HepG2 (cell line): Measurements from ENCODE around the gene ZNFX1. TPM values are rescaled to one million over a fixed set of nuclear protein-coding genes. Genes with fewer than 3 reads are reported as not detected.

Experiments used
- ATAC-seq: fragments of 200-7000 bp; cut with Tn5 transposase; 3 replicates; pipeline ENCODE4 v1.9.1; 2020; ENCODE audit warnings: mild to moderate bottlenecking, moderate library complexity
- BruUV-seq: library from RNA; stranded (reverse); fragments of 400-500 nt; replicated peaks from 2 replicates; lab custom pipeline; 2021; lab: Mats Ljungman, UMichigan
- CTCF ChIA-PET: fragments of 300-600 bp; formaldehyde crosslinking; extraction: SDS; loops from one replicate; lab custom pipeline; 2021; ENCODE audit warnings: low total read pairs, inconsistent platforms, low intra/inter-chr PET ratio; lab: Yijun Ruan, JAX
- POLR2A ChIA-PET: fragments of 350-600 bp; sonication (Branson Sonifier 250); formaldehyde crosslinking; loops from one replicate; lab custom pipeline; 2020; ENCODE audit warnings: antibody characterized with exemption, inconsistent platforms; lab: Yijun Ruan, JAX
- DNase-seq: peaks from one replicate; pipeline ENCODE4 v3.0.0-alpha.2; 2015; ENCODE audit warnings: low spot score
- FAIRE-seq: peaks from 3 replicates; lab custom pipeline; 2011; peaks lifted over from hg19 to GRCh38; lab: Jason Lieb, UNC
- H2AFZ ChIP-seq: one replicate; pipeline ENCODE4 v1.6.1; 2011; ENCODE audit warnings: low read length, inconsistent platforms
- H3K27ac ChIP-seq: fragments of 300-600 bp; 3 replicates; pipeline ENCODE4 v1.8.0; 2011; ENCODE audit warnings: mixed run types, mild to moderate bottlenecking, mixed read lengths, low read length, inconsistent platforms; ENCODE audit not compliant: insufficient read depth; ENCODE audit errors: extremely low read length
- H3K27me3 ChIP-seq, 2 experiments: fragments of 200-600 bp in 1 of 2; 2 replicates in 1 of 2; 3 replicates in 1 of 2; pipeline versions ENCODE4 v1.6.0 to v1.8.0; 2011; ENCODE audit warnings: low read length in 2 of 2, mild to moderate bottlenecking in 2 of 2, moderate library complexity in 2 of 2, inconsistent platforms in 1 of 2; ENCODE audit not compliant: insufficient read depth in 2 of 2, control insufficient read depth in 1 of 2
- H3K36me3 ChIP-seq, 2 experiments: fragments of 200-600 bp in 1 of 2; replicated peaks in 1 of 2; 2 replicates in 1 of 2; 3 replicates in 1 of 2; pipeline versions ENCODE4 v1.5.1 to v1.8.0; 2011; ENCODE audit warnings: low read length in 2 of 2, inconsistent platforms in 1 of 2; ENCODE audit not compliant: insufficient read depth in 2 of 2, control insufficient read depth in 1 of 2
- H3K4me1 ChIP-seq: 2 replicates; pipeline ENCODE4 v1.5.1; 2012; ENCODE audit warnings: low read length, inconsistent platforms; ENCODE audit not compliant: insufficient read depth
- H3K4me2 ChIP-seq: 2 replicates; pipeline ENCODE4 v1.6.0; 2011; ENCODE audit warnings: low read depth, low read length, inconsistent platforms
- H3K4me3 ChIP-seq, 3 experiments: fragments of 200-600 bp in 1 of 3; sonication (generic), shearing (Covaris generic) in 1 of 3; replicated peaks in 1 of 3; 2 replicates each; pipeline ENCODE4 v1.5.1; 2011 to 2016; ENCODE audit warnings: low read length in 3 of 3, inconsistent platforms in 2 of 3, low read depth in 2 of 3, mild to moderate bottlenecking in 2 of 3, control low read depth in 1 of 3, mixed read lengths in 1 of 3; ENCODE audit not compliant: insufficient read depth in 1 of 3
- H3K79me2 ChIP-seq: one replicate; pipeline ENCODE4 v1.6.1; 2011; ENCODE audit warnings: low read length, inconsistent platforms; ENCODE audit not compliant: insufficient read depth
- H3K9ac ChIP-seq: 2 replicates; pipeline ENCODE4 v1.6.0; 2011; ENCODE audit warnings: mild to moderate bottlenecking, low read depth, low read length, inconsistent platforms; ENCODE audit not compliant: insufficient read depth
- H3K9me3 ChIP-seq: 2 replicates; pipeline ENCODE4 v1.5.1; 2012; ENCODE audit warnings: mild to moderate bottlenecking, low read length
- H4K20me1 ChIP-seq: 2 replicates; pipeline ENCODE4 v1.6.0; 2011; ENCODE audit warnings: inconsistent platforms, mild to moderate bottlenecking, low read length, moderate library complexity; ENCODE audit not compliant: insufficient read depth
- EP300 ChIP-seq, 3 experiments: sonication (generic) in 1 of 3; formaldehyde crosslinking in 1 of 3; IDR thresholded peaks; 2 replicates each; pipeline versions ENCODE4 v1.5.1 to v1.6.1; 2011 to 2020; ENCODE audit warnings: low read depth in 2 of 3, low read length in 2 of 3, borderline replicate concordance in 1 of 3, improper control_type of control experiment in 1 of 3, mild to moderate bottlenecking in 1 of 3, missing genetic modification reagents in 1 of 3, moderate library complexity in 1 of 3
- IKZF1 ChIP-seq: fragments of 450-650 bp; IDR thresholded peaks from 2 replicates; pipeline ENCODE4 v1.7.1; 2016
- NR2F6 ChIP-seq, 2 experiments: IDR thresholded peaks; 2 replicates each; pipeline ENCODE4 v1.6.1; 2016; ENCODE audit warnings: antibody characterized with exemption in 1 of 2, mild to moderate bottlenecking in 1 of 2
- NRL ChIP-seq: sonication (generic); formaldehyde crosslinking; IDR thresholded peaks from 2 replicates; pipeline ENCODE4 v1.5.0; 2020; ENCODE audit warnings: missing genetic modification reagents, mild to moderate bottlenecking, moderate library complexity, borderline replicate concordance
- ZFP1 ChIP-seq: IDR thresholded peaks from 2 replicates; pipeline ENCODE4 v1.6.1; 2016
- ZNF101 ChIP-seq: sonication (generic); formaldehyde crosslinking; IDR thresholded peaks from 2 replicates; pipeline ENCODE4 v1.4.0; 2020; ENCODE audit warnings: mild to moderate bottlenecking, low read depth, missing genetic modification reagents, borderline replicate concordance
- ZNF207 ChIP-seq: fragments of 450-650 bp; IDR thresholded peaks from 2 replicates; pipeline ENCODE4 v1.6.1; 2016; ENCODE audit warnings: antibody characterized with exemption, borderline replicate concordance
- ZNF891 ChIP-seq: sonication (generic); formaldehyde crosslinking; IDR thresholded peaks from 2 replicates; pipeline ENCODE4 v1.5.0; 2020; ENCODE audit warnings: mild to moderate bottlenecking, missing genetic modification reagents
- WGBS: methylation state at CpG from one replicate; pipeline ENCODE4 v1.1.6; 2017; ENCODE audit warnings: low lambda C conversion rate; 5-methylcytosine and 5-hydroxymethylcytosine counted together
- in situ Hi-C: cut with HindIII; loops from 2 replicates; pipeline ENCODE4 v1.10.0; 2017; ENCODE audit warnings: low pct_unique_long_range_greater_than_20kb; ENCODE audit not compliant: extremely low pct_ligation_motif_present
- intact Hi-C: fragments of 100-400 bp; cut with micrococcal nuclease; formaldehyde crosslinking; loops from one replicate; pipeline ENCODE4 v1.10.0; 2022; ENCODE audit not compliant: unreplicated experiment
- polyA plus RNA-seq, 8 experiments: library from polyadenylated mRNA; depleted of rRNA in 3 of 8; stranded (reverse) in 7 of 8; unstranded in 1 of 8; fragments of >200 nt; fragmentation: Illumina TruSeq in 4 of 8; extraction: Trizol in 4 of 8; gene quantifications; 2 replicates each; pipeline versions ENCODE4 v1.2.1 to v1.2.3, GENCODE V29; 2011 to 2016; ENCODE audit warnings: low read depth in 4 of 8, missing spikeins in 1 of 8, mixed read lengths in 1 of 8; ENCODE audit not compliant: insufficient read depth in 1 of 8
- total RNA-seq, 5 experiments: library from RNA; depleted of rRNA; stranded (reverse); fragments of >200 nt; fragmentation: Illumina TruSeq; extraction: Trizol; gene quantifications; 2 replicates each; pipeline ENCODE4 v1.2.3, GENCODE V29; 2016; ENCODE audit warnings: low read depth in 1 of 5
- TF ChIP-seq, protein P1 (sequence below): sonication (generic); formaldehyde crosslinking; IDR thresholded peaks from 2 replicates; pipeline ENCODE4 v1.4.0; 2020; ENCODE audit warnings: missing genetic modification reagents, borderline replicate concordance
- TF ChIP-seq, protein P2 (sequence below): sonication (generic); formaldehyde crosslinking; IDR thresholded peaks from 2 replicates; pipeline ENCODE4 v1.5.0; 2020; ENCODE audit warnings: mild to moderate bottlenecking, missing genetic modification reagents, moderate library complexity
- TF ChIP-seq, protein P3 (sequence below): sonication (generic); formaldehyde crosslinking; IDR thresholded peaks from 2 replicates; pipeline ENCODE4 v1.8.0; 2022; ENCODE audit warnings: missing genetic modification reagents, mild to moderate bottlenecking, borderline replicate concordance
- TF ChIP-seq, protein P4 (sequence below): sonication (generic); formaldehyde crosslinking; conservative IDR thresholded peaks from 2 replicates; pipeline ENCODE4 v1.8.0; 2022; ENCODE audit warnings: missing genetic modification reagents
- TF ChIP-seq, protein P5 (sequence below): sonication (generic); formaldehyde crosslinking; IDR thresholded peaks from 2 replicates; pipeline ENCODE4 v1.4.0; 2020; ENCODE audit warnings: missing genetic modification reagents
- TF ChIP-seq, protein P6 (sequence below): sonication (generic); formaldehyde crosslinking; IDR thresholded peaks from 2 replicates; pipeline ENCODE4 v1.4.0; 2020; ENCODE audit warnings: mild to moderate bottlenecking, missing genetic modification reagents

ZNFX1 gene
- total and polyA plus RNA-seq, 2 of the 13 experiments (the other 11 are each of a cell fraction or from before 2014, with no cell fraction given): 2.9 to 11.1 TPM

DNA sequence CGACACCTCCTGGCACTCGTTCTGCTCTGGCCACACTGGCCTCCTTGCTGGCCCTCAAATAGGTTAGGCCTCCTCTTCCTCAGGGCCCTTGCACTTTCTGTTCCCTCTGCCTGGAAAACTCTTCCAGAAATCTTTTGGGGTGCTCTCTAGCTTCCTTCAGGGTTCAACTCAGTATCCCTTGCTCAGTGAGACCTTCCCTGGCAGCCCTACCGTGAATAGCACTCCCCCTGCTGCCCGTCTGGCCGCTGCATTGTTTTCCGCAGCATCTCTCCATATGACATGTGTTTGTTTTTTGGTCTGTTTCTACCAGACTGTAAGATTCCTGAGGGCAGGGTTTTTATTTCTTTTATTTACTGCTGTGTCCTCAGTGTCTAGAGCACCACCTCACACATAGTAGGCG is 52.0 kb downstream of the ZNFX1 start:
- H3K36me3 ChIP-seq: peaks cover 59 to 86% of the 10 kb centered on the region in 2 experiments
- H4K20me1 ChIP-seq: no peaks in the 10 kb centered on the region
- no peak overlapping the region for H3K4me2 ChIP-seq
- FAIRE-seq (no peak), DNase-seq (no peak), ATAC-seq (peak; percentile 52)
- peaks cover 4% of the 10 kb centered on the region for H3K79me2 ChIP-seq
- intact Hi-C loops: no loop called here
- WGBS: 94% methylated on average over 7 of the region's 7 CpGs
- ChIA-PET POLR2A (no interaction called here), CTCF (interaction anchor here (0.7 kb wide), 1 partner anchor 93 kb away, joined by 3 read pairs; no protein-coding TSS in a partner anchor)
- H3K9ac ChIP-seq: no peak overlapping the region
- no peaks in the 10 kb centered on the region for H3K27me3 ChIP-seq
- H3K27ac ChIP-seq: no peak overlapping the region
- in situ Hi-C loops: no loop called here
- no peak overlapping the region for H3K4me3 ChIP-seq
- H3K4me1 ChIP-seq: peaks cover 5% of the 10 kb centered on the region; the same call in 1 of the 2 replicates
- no peaks in the 10 kb centered on the region for H3K9me3 ChIP-seq
- no peak overlapping the region for H2AFZ ChIP-seq
- no TSS peak for BruUV-seq
- TF ChIP-seq EP300 (IDR thresholded peaks at IDR 0.05; ENCODE audit: low read depth in 2 of 2, low read length in 2 of 2): no peak
- no peak for TF ChIP-seq EP300 (CRISPR knock-in tag; IDR thresholded peaks at IDR 0.05; ENCODE audit: borderline replicate concordance)
- TF ChIP-seq ZFP1 (CRISPR knock-in tag): no peak
- TF ChIP-seq, protein P1, sequence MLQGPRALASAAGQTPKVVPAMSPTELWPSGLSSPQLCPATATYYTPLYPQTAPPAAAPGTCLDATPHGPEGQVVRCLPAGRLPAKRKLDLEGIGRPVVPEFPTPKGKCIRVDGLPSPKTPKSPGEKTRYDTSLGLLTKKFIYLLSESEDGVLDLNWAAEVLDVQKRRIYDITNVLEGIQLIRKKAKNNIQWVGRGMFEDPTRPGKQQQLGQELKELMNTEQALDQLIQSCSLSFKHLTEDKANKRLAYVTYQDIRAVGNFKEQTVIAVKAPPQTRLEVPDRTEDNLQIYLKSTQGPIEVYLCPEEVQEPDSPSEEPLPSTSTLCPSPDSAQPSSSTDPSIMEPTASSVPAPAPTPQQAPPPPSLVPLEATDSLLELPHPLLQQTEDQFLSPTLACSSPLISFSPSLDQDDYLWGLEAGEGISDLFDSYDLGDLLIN (CRISPR knock-in tag): no peak
- 0 out of 2 replicates have a peak, but pooled peaks have one; percentile 36 for TF ChIP-seq ZNF891 (CRISPR knock-in tag)
- no peak for TF ChIP-seq NR2F6 (IDR thresholded peaks at IDR 0.05)
- no peak for TF ChIP-seq NR2F6 (CRISPR knock-in tag; IDR thresholded peaks at IDR 0.05)
- no peak for TF ChIP-seq IKZF1
- TF ChIP-seq, protein P2, sequence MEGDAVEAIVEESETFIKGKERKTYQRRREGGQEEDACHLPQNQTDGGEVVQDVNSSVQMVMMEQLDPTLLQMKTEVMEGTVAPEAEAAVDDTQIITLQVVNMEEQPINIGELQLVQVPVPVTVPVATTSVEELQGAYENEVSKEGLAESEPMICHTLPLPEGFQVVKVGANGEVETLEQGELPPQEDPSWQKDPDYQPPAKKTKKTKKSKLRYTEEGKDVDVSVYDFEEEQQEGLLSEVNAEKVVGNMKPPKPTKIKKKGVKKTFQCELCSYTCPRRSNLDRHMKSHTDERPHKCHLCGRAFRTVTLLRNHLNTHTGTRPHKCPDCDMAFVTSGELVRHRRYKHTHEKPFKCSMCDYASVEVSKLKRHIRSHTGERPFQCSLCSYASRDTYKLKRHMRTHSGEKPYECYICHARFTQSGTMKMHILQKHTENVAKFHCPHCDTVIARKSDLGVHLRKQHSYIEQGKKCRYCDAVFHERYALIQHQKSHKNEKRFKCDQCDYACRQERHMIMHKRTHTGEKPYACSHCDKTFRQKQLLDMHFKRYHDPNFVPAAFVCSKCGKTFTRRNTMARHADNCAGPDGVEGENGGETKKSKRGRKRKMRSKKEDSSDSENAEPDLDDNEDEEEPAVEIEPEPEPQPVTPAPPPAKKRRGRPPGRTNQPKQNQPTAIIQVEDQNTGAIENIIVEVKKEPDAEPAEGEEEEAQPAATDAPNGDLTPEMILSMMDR: peak; percentile 22; the same call in 1 of the 2 replicates
- TF ChIP-seq, protein P3, sequence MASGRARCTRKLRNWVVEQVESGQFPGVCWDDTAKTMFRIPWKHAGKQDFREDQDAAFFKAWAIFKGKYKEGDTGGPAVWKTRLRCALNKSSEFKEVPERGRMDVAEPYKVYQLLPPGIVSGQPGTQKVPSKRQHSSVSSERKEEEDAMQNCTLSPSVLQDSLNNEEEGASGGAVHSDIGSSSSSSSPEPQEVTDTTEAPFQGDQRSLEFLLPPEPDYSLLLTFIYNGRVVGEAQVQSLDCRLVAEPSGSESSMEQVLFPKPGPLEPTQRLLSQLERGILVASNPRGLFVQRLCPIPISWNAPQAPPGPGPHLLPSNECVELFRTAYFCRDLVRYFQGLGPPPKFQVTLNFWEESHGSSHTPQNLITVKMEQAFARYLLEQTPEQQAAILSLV: no peak
- TF ChIP-seq, protein P4, sequence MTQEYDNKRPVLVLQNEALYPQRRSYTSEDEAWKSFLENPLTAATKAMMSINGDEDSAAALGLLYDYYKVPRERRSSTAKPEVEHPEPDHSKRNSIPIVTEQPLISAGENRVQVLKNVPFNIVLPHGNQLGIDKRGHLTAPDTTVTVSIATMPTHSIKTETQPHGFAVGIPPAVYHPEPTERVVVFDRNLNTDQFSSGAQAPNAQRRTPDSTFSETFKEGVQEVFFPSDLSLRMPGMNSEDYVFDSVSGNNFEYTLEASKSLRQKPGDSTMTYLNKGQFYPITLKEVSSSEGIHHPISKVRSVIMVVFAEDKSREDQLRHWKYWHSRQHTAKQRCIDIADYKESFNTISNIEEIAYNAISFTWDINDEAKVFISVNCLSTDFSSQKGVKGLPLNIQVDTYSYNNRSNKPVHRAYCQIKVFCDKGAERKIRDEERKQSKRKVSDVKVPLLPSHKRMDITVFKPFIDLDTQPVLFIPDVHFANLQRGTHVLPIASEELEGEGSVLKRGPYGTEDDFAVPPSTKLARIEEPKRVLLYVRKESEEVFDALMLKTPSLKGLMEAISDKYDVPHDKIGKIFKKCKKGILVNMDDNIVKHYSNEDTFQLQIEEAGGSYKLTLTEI: no peak
- TF ChIP-seq, protein P5, sequence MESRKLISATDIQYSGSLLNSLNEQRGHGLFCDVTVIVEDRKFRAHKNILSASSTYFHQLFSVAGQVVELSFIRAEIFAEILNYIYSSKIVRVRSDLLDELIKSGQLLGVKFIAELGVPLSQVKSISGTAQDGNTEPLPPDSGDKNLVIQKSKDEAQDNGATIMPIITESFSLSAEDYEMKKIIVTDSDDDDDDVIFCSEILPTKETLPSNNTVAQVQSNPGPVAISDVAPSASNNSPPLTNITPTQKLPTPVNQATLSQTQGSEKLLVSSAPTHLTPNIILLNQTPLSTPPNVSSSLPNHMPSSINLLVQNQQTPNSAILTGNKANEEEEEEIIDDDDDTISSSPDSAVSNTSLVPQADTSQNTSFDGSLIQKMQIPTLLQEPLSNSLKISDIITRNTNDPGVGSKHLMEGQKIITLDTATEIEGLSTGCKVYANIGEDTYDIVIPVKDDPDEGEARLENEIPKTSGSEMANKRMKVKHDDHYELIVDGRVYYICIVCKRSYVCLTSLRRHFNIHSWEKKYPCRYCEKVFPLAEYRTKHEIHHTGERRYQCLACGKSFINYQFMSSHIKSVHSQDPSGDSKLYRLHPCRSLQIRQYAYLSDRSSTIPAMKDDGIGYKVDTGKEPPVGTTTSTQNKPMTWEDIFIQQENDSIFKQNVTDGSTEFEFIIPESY (CRISPR knock-in tag): peak; percentile 77
- peak; percentile 53; the same call in 1 of the 2 replicates for TF ChIP-seq NRL (CRISPR knock-in tag)
- TF ChIP-seq, protein P6, sequence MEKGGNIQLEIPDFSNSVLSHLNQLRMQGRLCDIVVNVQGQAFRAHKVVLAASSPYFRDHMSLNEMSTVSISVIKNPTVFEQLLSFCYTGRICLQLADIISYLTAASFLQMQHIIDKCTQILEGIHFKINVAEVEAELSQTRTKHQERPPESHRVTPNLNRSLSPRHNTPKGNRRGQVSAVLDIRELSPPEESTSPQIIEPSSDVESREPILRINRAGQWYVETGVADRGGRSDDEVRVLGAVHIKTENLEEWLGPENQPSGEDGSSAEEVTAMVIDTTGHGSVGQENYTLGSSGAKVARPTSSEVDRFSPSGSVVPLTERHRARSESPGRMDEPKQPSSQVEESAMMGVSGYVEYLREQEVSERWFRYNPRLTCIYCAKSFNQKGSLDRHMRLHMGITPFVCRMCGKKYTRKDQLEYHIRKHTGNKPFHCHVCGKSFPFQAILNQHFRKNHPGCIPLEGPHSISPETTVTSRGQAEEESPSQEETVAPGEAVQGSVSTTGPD (CRISPR knock-in tag): no peak
- no peak for TF ChIP-seq ZNF101 (CRISPR knock-in tag)
- no peak for TF ChIP-seq ZNF207
